HEK293 (cell line): ENCODE data around the gene PDLIM4.

ENCODE experiments used
- GLIS2 ChIP-seq: fragments of 450-650 bp; formaldehyde crosslinking; IDR thresholded peaks from 2 replicates; pipeline ENCODE4 v1.5.1; 2016; ENCODE audit warnings: missing biosample characterization, missing genetic modification characterization
- KLF10 ChIP-seq: fragments of 450-650 bp; IDR thresholded peaks from 2 replicates; pipeline ENCODE4 v1.5.1; 2018; ENCODE audit warnings: missing biosample characterization, mild to moderate bottlenecking, missing genetic modification characterization
- MZF1 ChIP-seq: fragments of 450-650 bp; formaldehyde crosslinking; IDR thresholded peaks from 2 replicates; pipeline ENCODE4 v1.5.1; 2017; ENCODE audit warnings: missing biosample characterization, missing genetic modification characterization, borderline replicate concordance
- ZBTB17 ChIP-seq: fragments of 450-650 bp; formaldehyde crosslinking; IDR thresholded peaks from 2 replicates; pipeline ENCODE4 v1.5.1; 2016; ENCODE audit warnings: missing biosample characterization, missing genetic modification characterization
- ZNF274 ChIP-seq, 2 experiments: fragments of 200-500 bp in 1 of 2; fragments of 450-650 bp in 1 of 2; sonication (Bioruptor generic) in 1 of 2; formaldehyde crosslinking in 1 of 2; IDR thresholded peaks; 2 replicates each; pipeline versions ENCODE4 v1.5.1 to v1.6.1; 2014 to 2016; ENCODE audit warnings: borderline replicate concordance in 1 of 2, inconsistent platforms in 1 of 2, low read length in 1 of 2, missing biosample characterization in 1 of 2, missing genetic modification characterization in 1 of 2
- ZNF324 ChIP-seq: fragments of 450-650 bp; formaldehyde crosslinking; IDR thresholded peaks from 2 replicates; pipeline ENCODE4 v1.5.1; 2016; ENCODE audit warnings: missing biosample characterization, missing genetic modification characterization
- ZNF707 ChIP-seq: fragments of 450-650 bp; formaldehyde crosslinking; IDR thresholded peaks from 2 replicates; pipeline ENCODE4 v1.5.1; 2016; ENCODE audit warnings: missing biosample characterization, missing genetic modification characterization
- TF ChIP-seq, protein P1 (sequence below): fragments of 450-650 bp; formaldehyde crosslinking; IDR thresholded peaks from 2 replicates; pipeline ENCODE4 v1.5.1; 2016; ENCODE audit warnings: missing biosample characterization, missing genetic modification characterization

DNA sequence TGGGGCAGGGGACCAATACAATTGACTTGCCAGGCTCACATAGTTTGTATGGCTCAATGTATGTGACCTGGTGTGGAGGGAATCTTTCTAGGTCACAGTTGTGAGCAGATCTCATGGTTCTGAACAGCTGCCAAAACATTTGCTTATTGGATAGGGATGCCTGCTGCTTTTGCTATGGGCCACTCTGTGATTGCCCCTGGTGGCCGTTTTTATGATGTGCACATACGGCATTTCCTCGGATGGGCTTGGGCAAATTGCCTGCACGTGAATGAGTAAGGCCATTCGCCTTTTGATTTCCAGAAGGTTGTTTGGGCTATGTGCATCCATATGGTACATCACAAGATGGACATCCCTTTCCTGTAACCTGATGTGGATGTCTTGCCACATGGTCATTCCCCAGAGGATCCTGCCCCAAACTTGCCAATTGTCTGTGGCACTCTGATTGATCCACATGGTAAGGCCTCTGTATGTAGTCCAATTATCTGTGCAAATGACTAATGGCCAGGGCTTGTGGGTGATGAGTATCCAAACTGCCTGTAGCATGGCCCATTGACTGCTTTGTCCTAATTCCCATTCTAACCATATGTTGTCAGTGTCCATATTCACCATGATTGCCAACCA is 26.0 kb downstream of the PDLIM4 start:
- TF ChIP-seq, protein P1, sequence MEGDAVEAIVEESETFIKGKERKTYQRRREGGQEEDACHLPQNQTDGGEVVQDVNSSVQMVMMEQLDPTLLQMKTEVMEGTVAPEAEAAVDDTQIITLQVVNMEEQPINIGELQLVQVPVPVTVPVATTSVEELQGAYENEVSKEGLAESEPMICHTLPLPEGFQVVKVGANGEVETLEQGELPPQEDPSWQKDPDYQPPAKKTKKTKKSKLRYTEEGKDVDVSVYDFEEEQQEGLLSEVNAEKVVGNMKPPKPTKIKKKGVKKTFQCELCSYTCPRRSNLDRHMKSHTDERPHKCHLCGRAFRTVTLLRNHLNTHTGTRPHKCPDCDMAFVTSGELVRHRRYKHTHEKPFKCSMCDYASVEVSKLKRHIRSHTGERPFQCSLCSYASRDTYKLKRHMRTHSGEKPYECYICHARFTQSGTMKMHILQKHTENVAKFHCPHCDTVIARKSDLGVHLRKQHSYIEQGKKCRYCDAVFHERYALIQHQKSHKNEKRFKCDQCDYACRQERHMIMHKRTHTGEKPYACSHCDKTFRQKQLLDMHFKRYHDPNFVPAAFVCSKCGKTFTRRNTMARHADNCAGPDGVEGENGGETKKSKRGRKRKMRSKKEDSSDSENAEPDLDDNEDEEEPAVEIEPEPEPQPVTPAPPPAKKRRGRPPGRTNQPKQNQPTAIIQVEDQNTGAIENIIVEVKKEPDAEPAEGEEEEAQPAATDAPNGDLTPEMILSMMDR, result no peak
- TF ChIP-seq ZNF707 (tag by site-specific recombination) (no peak), ZNF274 (IDR thresholded peaks at IDR 0.05; ENCODE audit: low read length) (no peak), ZNF274 (tag by site-specific recombination; IDR thresholded peaks at IDR 0.05; ENCODE audit: borderline replicate concordance) (no peak), MZF1 (tag by site-specific recombination) (no peak), KLF10 (no peak), ZBTB17 (tag by site-specific recombination) (no peak), ZNF324 (tag by site-specific recombination) (no peak), GLIS2 (tag by site-specific recombination) (no peak)
